ENCODE results near the gene NPAS1.

DNA sequence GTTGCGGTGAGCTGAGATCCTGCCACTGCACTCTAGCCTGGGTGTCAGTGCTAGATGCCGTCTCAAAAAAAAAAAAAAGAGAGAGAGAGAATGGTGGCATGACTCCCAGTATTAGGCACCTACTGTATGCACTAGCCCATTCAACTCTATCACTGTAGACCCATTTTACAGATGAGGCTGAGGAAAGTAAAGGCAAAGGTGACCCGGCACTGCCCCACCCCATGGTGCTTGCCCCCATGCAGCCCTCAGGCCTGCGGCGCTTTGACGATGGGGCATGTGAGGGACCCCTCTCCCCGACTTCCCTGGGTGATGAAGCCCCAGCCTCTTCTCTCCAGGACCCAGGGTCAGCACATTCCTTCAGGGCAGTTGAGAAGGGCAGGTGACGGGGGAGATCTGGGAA is 7.3 kb downstream of the NPAS1 start:
- TF ChIP-seq ARNT (IDR thresholded peaks at IDR 0.05) (no peak), SP1 (IDR thresholded peaks at IDR 0.05) (no peak), SUZ12 (IDR thresholded peaks at IDR 0.05) (no peak), TARDBP (IDR thresholded peaks at IDR 0.05) (no peak), ELF4 (IDR thresholded peaks at IDR 0.05) (no peak)
